Naive thymus-derived CD8-positive, alpha-beta T cell (primary cell): ENCODE measurements around the gene ZNF570. TPM values are rescaled to one million over a fixed set of nuclear protein-coding genes. Genes with fewer than 3 reads are reported as not detected.

ENCODE experiments used
- ATAC-seq, 2 donors: fragments of 150-1000 bp; cut with Tn5 transposase in 1 of 2; sonication (Bioruptor Pico), chemical (Tn5 transposase) in 1 of 2; 1 replicate in 1 of 2; 2 replicates in 1 of 2; pipeline ENCODE4 v1.10.0; 2021; ENCODE audit warnings: mild to moderate bottlenecking in 2 of 2, moderate library complexity in 2 of 2
- POLR2A ChIA-PET: fragments of 350-600 bp; sonication (Branson Sonifier 250); formaldehyde crosslinking; loops from one replicate; lab custom pipeline; 2021; ENCODE audit warnings: antibody characterized with exemption; lab: Charles Lee
- DNase-seq, 10 donors: peaks; one replicate each; pipeline versions ENCODE4 v3.0.0 to v3.0.0-alpha.2; 2020 to 2022
- H3K27ac Mint-ChIP-seq, 10 donors: one replicate each; pipeline ENCODE4 v1.8.0; 2020 to 2022; ENCODE audit warnings: mild to moderate bottlenecking in 10 of 10, mixed read lengths in 10 of 10, moderate library complexity in 4 of 10, inconsistent platforms in 1 of 10
- H3K27me3 Mint-ChIP-seq, 5 donors: one replicate each; pipeline ENCODE4 v1.8.0; 2021 to 2022; ENCODE audit warnings: mixed read lengths in 5 of 5
- H3K36me3 Mint-ChIP-seq, 3 donors: one replicate each; pipeline ENCODE4 v1.8.0; 2020 to 2022; ENCODE audit warnings: mixed read lengths in 3 of 3, mild to moderate bottlenecking in 2 of 3, inconsistent platforms in 1 of 3
- H3K4me1 Mint-ChIP-seq, 4 donors: one replicate each; pipeline ENCODE4 v1.8.0; 2021 to 2022; ENCODE audit warnings: mixed read lengths in 4 of 4
- H3K4me3 Mint-ChIP-seq, 10 donors: one replicate each; pipeline ENCODE4 v1.8.0; 2020 to 2022; ENCODE audit warnings: mild to moderate bottlenecking in 10 of 10, mixed read lengths in 10 of 10, moderate library complexity in 6 of 10, inconsistent platforms in 1 of 10
- H3K9me3 Mint-ChIP-seq, 9 donors: one replicate each; pipeline ENCODE4 v1.8.0; 2020 to 2022; ENCODE audit warnings: mixed read lengths in 9 of 9, mild to moderate bottlenecking in 3 of 9, inconsistent platforms in 1 of 9, moderate library complexity in 1 of 9
- polyA plus RNA-seq, 3 donors: library from polyadenylated mRNA; unstranded; fragments of 300-500 nt; fragmentation: Illumina TruSeq; gene quantifications; one replicate each; pipeline ENCODE4 v1.2.3, GENCODE V29; 2021
- total RNA-seq, 8 experiments: library from RNA in 2 of 8; stranded (reverse) in 2 of 8; gene quantifications; one replicate each; pipeline ENCODE4 v1.2.3 and lab custom pipeline; 2021 to 2026

ZNF570 gene
- total and polyA plus RNA-seq, 5 experiments from 2014 or later: 3.8 to 11.6 (median 5.0) TPM

DNA sequence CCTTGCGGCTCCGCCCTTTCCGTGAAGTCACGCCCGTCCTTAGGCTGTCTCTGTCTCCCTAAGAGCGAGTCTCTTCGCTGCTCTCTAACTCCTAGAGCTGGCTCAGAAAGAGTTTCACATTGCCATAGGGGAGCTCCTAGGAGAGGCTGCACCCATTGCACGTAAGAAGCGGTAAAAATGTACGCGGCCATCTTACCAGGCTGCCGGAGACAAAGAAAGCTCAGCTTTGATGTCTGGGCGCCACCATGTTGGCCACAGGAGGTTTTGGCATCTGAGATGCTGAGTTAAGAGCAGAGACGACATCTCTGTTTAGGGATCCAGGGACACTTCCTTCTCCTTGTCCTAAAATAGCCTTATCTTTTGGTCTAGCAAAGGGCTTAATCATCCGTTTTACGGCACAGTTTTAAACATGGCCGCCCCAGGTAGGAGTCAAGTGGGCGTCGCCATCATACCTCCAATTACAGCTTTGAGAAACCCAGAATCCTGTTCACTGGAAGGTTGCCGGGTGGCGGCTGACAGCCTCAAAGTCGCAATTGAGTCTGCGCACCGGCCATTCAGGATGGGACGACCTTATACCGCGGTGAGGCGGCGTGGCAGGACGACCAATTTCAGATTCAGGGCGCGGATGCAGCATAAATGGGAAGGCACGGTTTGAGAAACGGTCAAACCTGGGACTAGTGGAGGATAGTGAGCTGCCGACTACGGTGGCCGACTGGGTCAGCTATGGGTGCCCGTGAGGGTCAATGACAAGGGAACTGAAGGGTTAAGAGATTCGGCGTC lies 37.4 kb downstream of the ZNF570 start, which contains the start of gene ZNF793:
TSS of gene ZNF793 (plus strand) at position 553 of the 780 bp plus-strand sequence. CDS start 16,501 bp downstream, outside the sequence.
- Mint-ChIP-seq H3K36me3 (peaks cover 30 to 51% (median 32%) of the 10 kb centered on the region in 3 donors), H3K9me3 (peaks cover 0 to 54% (median 27%) of the 10 kb centered on the region in 9 donors), H3K4me3 (no peak within 1 kb of the TSS), H3K4me1 (no peaks in the 10 kb centered on the region), H3K27ac (no peak within 1 kb of the TSS), H3K27me3 (no peaks in the 10 kb centered on the region)
- DNase-seq (peak; percentile 65 to 93 (median 82)), ATAC-seq (peak; percentile 88 to 89)
- POLR2A ChIA-PET: interaction anchor here (0.6 to 3.3 kb wide), 13 partner anchors 15 to 1032 kb away, joined by 3 to 62 read pairs (median 5); partner anchors contain the start of genes ZFP30, ZNF345, ZNF382 and ZNF527

DNA sequence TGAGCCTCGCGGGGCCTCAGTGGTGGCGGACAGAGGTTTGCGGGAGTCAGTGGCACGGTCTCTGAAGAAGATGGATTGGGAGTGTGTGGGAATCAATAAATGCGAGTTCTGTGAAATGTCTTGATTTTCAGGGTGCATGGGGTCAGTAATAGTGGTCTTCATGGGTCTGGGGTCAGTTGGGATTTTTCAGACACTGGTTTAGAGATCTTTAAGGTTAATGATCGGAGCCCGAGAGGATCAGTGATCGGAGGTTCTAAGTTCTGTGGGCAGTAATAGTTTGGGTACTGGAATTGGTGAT lies 38.0 kb downstream of the ZNF570 start:
- peaks cover 0 to 54% (median 24%) of the 10 kb centered on the region in 9 donors for H3K9me3 Mint-ChIP-seq
- H3K4me3 Mint-ChIP-seq: no peak overlapping the region
- no peaks in the 10 kb centered on the region for H3K27me3 Mint-ChIP-seq
- H3K27ac Mint-ChIP-seq: no peak overlapping the region
- no peak for DNase-seq
- POLR2A ChIA-PET: interaction anchor here (0.6 to 3.3 kb wide), 10 partner anchors 39 to 1032 kb away, joined by 3 to 62 read pairs (median 9); partner anchors contain the start of genes ZNF345, ZNF527, ZNF540 and ZNF569
- no peaks in the 10 kb centered on the region for H3K4me1 Mint-ChIP-seq
- peaks cover 31 to 51% (median 35%) of the 10 kb centered on the region in 3 donors for H3K36me3 Mint-ChIP-seq
- no peak for ATAC-seq

DNA sequence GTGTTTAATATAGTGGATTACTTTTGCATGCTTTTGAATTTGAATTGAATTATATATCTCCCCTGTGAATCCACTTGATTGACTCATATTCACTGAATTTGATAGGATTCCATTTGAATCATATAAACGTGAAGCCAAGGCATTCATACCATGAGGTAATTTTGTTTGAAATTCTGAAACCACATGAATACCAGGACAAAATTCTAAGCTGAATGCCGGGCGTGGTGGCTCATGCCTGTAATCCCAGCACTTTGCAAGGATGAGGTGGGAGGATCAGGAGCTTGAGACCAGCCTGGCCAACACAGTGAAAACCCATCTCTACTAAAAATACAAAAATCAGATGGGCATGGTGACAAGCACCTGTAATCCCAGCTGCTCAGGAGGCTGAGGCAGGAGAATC lies 42.0 kb downstream of the ZNF570 start:
- peaks cover 48 to 67% (median 66%) of the 10 kb centered on the region in 3 donors for H3K36me3 Mint-ChIP-seq
- H3K27me3 Mint-ChIP-seq: no peaks in the 10 kb centered on the region
- DNase-seq (no peak), ATAC-seq (no peak)
- POLR2A ChIA-PET: no interaction called here
- H3K27ac Mint-ChIP-seq: no peak overlapping the region
- no peaks in the 10 kb centered on the region for H3K4me1 Mint-ChIP-seq
- H3K4me3 Mint-ChIP-seq: no peak overlapping the region
- peaks cover 20 to 68% (median 37%) of the 10 kb centered on the region in 9 donors for H3K9me3 Mint-ChIP-seq

DNA sequence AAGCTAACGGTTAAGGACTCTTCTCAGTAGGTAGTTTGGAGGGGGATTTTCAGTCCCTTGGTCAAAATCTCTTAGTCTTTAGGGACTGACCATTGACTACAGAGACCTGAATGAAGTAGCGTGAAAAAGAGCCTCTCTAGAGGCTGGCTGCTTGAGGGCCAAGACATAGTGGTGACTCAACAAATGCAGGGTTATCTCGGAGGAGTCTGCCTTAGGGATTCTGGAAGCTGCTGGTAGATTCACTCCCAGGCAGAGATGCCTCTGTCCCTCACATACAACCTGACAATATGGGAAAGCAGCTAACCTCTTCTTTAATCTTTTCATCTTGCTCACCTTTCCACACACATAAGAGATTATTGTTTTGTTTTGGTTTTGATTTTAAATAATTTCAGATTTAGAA lies 42.7 kb downstream of the ZNF570 start:
- Mint-ChIP-seq H3K36me3 (peaks cover 49 to 73% (median 70%) of the 10 kb centered on the region in 3 donors), H3K27me3 (no peaks in the 10 kb centered on the region), H3K4me1 (no peaks in the 10 kb centered on the region), H3K27ac (no peak overlapping the region), H3K4me3 (no peak overlapping the region), H3K9me3 (peaks cover 20 to 75% (median 40%) of the 10 kb centered on the region in 9 donors)
- ATAC-seq: no peak
- DNase-seq: no peak
- POLR2A ChIA-PET: no interaction called here

DNA sequence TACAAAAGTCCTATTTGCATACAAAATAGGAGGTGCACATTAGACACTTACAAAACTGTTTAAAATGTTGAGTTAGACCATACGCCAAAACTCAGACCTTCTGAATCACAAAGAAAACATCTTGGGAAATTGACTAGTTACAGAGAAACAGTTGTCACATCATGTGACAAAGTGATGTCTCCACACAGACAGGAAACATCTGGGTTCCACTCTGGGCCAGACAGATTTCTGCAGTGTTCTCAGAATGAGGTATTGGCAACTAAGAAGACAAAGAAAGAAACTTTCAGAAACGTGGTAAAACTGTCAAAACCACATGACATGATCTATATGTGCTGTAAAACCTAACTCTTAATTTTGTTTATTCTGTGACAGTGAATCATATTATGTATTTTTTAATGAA lies 44.2 kb downstream of the ZNF570 start:
- POLR2A ChIA-PET: no interaction called here
- Mint-ChIP-seq H3K27me3 (no peaks in the 10 kb centered on the region), H3K4me1 (no peaks in the 10 kb centered on the region), H3K27ac (peak overlapping the region in 1 of 10 donors; percentile 6), H3K9me3 (peaks cover 20 to 85% (median 47%) of the 10 kb centered on the region in 9 donors), H3K36me3 (peaks cover 58 to 86% (median 79%) of the 10 kb centered on the region in 3 donors), H3K4me3 (no peak overlapping the region)
- no peak for DNase-seq
- no peak for ATAC-seq

DNA sequence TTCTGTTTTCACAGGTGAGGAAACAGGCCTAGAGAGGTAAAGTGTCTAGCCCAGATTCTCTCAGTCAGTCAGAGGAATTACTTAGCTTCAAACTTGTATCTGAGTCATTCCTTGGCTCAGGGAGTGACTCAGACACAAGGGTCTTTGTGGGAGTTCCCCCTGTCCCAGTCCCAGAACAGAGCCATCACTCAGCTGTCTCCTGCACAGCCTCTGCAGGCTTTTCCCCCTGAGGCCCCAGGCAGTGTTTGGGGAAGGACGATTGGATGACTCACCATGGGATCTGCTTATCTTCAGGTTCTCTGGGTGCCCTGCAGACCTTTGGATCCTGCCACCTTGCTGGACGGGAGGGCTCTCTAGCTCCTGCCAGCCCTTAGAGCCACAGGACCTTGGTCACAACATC lies 50.7 kb downstream of the ZNF570 start:
- Mint-ChIP-seq H3K27me3 (no peaks in the 10 kb centered on the region), H3K4me1 (no peaks in the 10 kb centered on the region), H3K4me3 (no peak overlapping the region), H3K36me3 (peaks cover 51 to 86% (median 78%) of the 10 kb centered on the region in 3 donors), H3K27ac (no peak overlapping the region), H3K9me3 (peaks cover 2 to 92% (median 38%) of the 10 kb centered on the region in 9 donors)
- POLR2A ChIA-PET: no interaction called here
- no peak for ATAC-seq
- no peak for DNase-seq

DNA sequence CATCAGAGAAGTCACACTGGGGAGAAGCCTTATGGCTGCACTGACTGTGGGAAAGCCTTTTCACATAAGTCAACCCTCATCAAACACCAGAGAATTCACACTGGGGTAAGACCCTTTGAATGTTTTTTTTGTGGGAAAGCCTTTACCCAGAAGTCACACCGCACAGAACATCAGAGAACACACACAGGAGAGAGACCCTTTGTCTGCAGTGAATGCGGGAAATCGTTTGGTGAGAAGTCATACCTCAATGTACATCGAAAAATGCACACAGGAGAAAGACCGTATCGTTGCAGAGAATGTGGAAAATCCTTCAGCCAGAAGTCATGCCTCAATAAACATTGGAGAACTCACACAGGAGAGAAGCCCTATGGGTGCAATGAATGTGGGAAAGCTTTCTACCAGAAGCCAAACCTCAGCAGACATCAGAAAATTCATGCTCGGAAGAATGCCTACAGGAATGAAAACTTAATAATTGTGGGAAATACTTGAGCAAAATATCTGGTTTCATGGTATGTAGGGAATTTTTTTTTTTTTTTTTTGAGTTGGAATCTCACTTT lies 68.3 kb downstream of the ZNF570 start:
- peaks cover 40 to 65% (median 48%) of the 10 kb centered on the region in 3 donors for H3K36me3 Mint-ChIP-seq
- POLR2A ChIA-PET: no interaction called here
- peaks cover 18 to 93% (median 41%) of the 10 kb centered on the region in 9 donors for H3K9me3 Mint-ChIP-seq

More for the DNA sequence above, 68.3 kb downstream of the ZNF570 start:
- no peak overlapping the region for H3K27ac Mint-ChIP-seq
- no peak overlapping the region for H3K4me3 Mint-ChIP-seq
- DNase-seq (no peak), ATAC-seq (no peak)
- H3K27me3 Mint-ChIP-seq: no peaks in the 10 kb centered on the region
- H3K4me1 Mint-ChIP-seq: no peaks in the 10 kb centered on the region

Other genes with a start within 250 kb of the ZNF570 start
- 10 to 100 TPM; 10.9 to 15.1 TPM for gene ZNF527, start 98.3 kb upstream of the ZNF570 start, total RNA-seq
- 10 to 100 TPM in 2 of 3 donors, 1 to 10 TPM in 1; 8.7 to 13.1 (median 10.9) TPM for gene ZNF527, start 98.3 kb upstream of the ZNF570 start, polyA plus RNA-seq
- gene ZNF569, start 1.9 kb upstream of the ZNF570 start, total RNA-seq: 10 to 100 TPM; 16.0 to 20.9 TPM
- gene ZNF569, start 1.9 kb upstream of the ZNF570 start, polyA plus RNA-seq: 1 to 10 TPM; 3.0 to 6.6 (median 6.5) TPM
- 10 to 100 TPM; 15.4 to 17.1 TPM for gene ZNF793, start 37.6 kb downstream of the ZNF570 start, total RNA-seq
- gene ZNF793, start 37.6 kb downstream of the ZNF570 start, polyA plus RNA-seq: 1 to 10 TPM; 2.7 to 4.4 (median 2.8) TPM
- 10 to 100 TPM; 10.6 to 13.0 TPM for gene ZNF571, start 125.4 kb downstream of the ZNF570 start, total RNA-seq
- 10 to 100 TPM in 1 of 3 donors, 1 to 10 TPM in 2; 5.5 to 10.7 (median 6.6) TPM for gene ZNF571, start 125.4 kb downstream of the ZNF570 start, polyA plus RNA-seq
- 10 to 100 TPM; 19.1 to 21.3 TPM for gene ZNF540, start 125.5 kb downstream of the ZNF570 start, total RNA-seq
- 1 to 10 TPM; 6.6 to 9.1 (median 9.0) TPM for gene ZNF540, start 125.5 kb downstream of the ZNF570 start, polyA plus RNA-seq
- gene ZFP30, start 186.1 kb downstream of the ZNF570 start, total RNA-seq: 10 to 100 TPM; 16.8 to 22.0 TPM
- gene ZFP30, start 186.1 kb downstream of the ZNF570 start, polyA plus RNA-seq: 1 to 10 TPM; 2.3 to 2.9 (median 2.7) TPM